ENCODE results near the gene PYGO1.
"Not testable (repeated sequence)": the region's sequence is repeated elsewhere in the genome, so short reads cannot be mapped to it uniquely, and the experiment has no call there.

Gene PYGO1

GRCh38 chr15:55499151-55499550 lies 89.0 kb downstream of the PYGO1 start:
- DNase-seq = no peak

GRCh38 chr15:55498109-55498938 lies 89.8 kb downstream of the PYGO1 start:
- peak; percentile 70 for DNase-seq

- no peak for DNase-seq
Observed at GRCh38 chr15:55496716-55497115, 91.4 kb downstream of the PYGO1 start.

- DNase-seq = peak; percentile 3
Observed at GRCh38 chr15:55494931-55495330, 93.2 kb downstream of the PYGO1 start.

- DNase-seq = not testable (repeated sequence)
Observed at GRCh38 chr15:55488952-55489600, 99.1 kb downstream of the PYGO1 start.

Measured in CD4-positive, alpha-beta T cell treated with Interleukin-12 subunit alpha and Interleukin-12 subunit beta, for 1 hour (primary cell).